ENCODE measurements around the gene TBX4.
A peak's percentile ranks its signal among the peaks of the same experiment; 100 is the strongest.

The TBX4 gene

GRCh38 chr17:61450641-61451537 is 1.3 kb upstream of the TBX4 start:
- Mint-ChIP-seq H3K36me3 (ENCODE audit: low read depth) (peaks cover 2% of the 10 kb centered on the region), H3K4me3 (no peak overlapping the region), H3K27me3 (ENCODE audit: low read depth) (peaks cover 59% of the 10 kb centered on the region), H3K4me1 (ENCODE audit: low read depth) (peaks cover 4% of the 10 kb centered on the region), H3K27ac (peak overlapping the region; percentile 49), H3K9me3 (no peaks in the 10 kb centered on the region)

GRCh38 chr17:61451538-61452300 is 503 bp upstream of the TBX4 start:
- Mint-ChIP-seq H3K36me3 (ENCODE audit: low read depth) (peaks cover 2% of the 10 kb centered on the region), H3K4me3 (no peak overlapping the region), H3K27me3 (ENCODE audit: low read depth) (peaks cover 57% of the 10 kb centered on the region), H3K27ac (no peak overlapping the region), H3K4me1 (ENCODE audit: low read depth) (peaks cover 4% of the 10 kb centered on the region), H3K9me3 (no peaks in the 10 kb centered on the region)

GRCh38 chr17:61453566-61454380 is 1.6 kb downstream of the TBX4 start:
- H3K4me3 Mint-ChIP-seq, result no peak overlapping the region
- H3K4me1 Mint-ChIP-seq (ENCODE audit: low read depth), result peaks cover 8% of the 10 kb centered on the region

GRCh38 chr17:61454381-61455323 is 2.4 kb downstream of the TBX4 start:
- Mint-ChIP-seq H3K4me1 (ENCODE audit: low read depth) (peaks cover 8% of the 10 kb centered on the region), H3K27ac (peak overlapping the region; percentile 26), H3K9me3 (no peaks in the 10 kb centered on the region), H3K27me3 (ENCODE audit: low read depth) (peaks cover 83% of the 10 kb centered on the region), H3K4me3 (no peak overlapping the region), H3K36me3 (ENCODE audit: low read depth) (peaks cover 4% of the 10 kb centered on the region)

More at GRCh38 chr17:61453566-61454380, 1.6 kb downstream of the TBX4 start:
- peaks cover 74% of the 10 kb centered on the region for H3K27me3 Mint-ChIP-seq (ENCODE audit: low read depth)
- H3K36me3 Mint-ChIP-seq (ENCODE audit: low read depth), result peaks cover 4% of the 10 kb centered on the region
- peak overlapping the region; percentile 32 for H3K27ac Mint-ChIP-seq
- no peaks in the 10 kb centered on the region for H3K9me3 Mint-ChIP-seq

- Mint-ChIP-seq H3K27me3 (ENCODE audit: low read depth) (peaks cover 84% of the 10 kb centered on the region), H3K36me3 (ENCODE audit: low read depth) (peaks cover 4% of the 10 kb centered on the region), H3K4me1 (ENCODE audit: low read depth) (peaks cover 8% of the 10 kb centered on the region), H3K9me3 (no peaks in the 10 kb centered on the region), H3K27ac (peak overlapping the region; percentile 26), H3K4me3 (no peak overlapping the region)
Observed at GRCh38 chr17:61455324-61456060, 3.3 kb downstream of the TBX4 start.

- Mint-ChIP-seq H3K4me1 (ENCODE audit: low read depth) (peaks cover 8% of the 10 kb centered on the region), H3K27ac (no peak overlapping the region), H3K36me3 (ENCODE audit: low read depth) (peaks cover 2% of the 10 kb centered on the region), H3K27me3 (ENCODE audit: low read depth) (peaks cover 84% of the 10 kb centered on the region), H3K4me3 (no peak overlapping the region), H3K9me3 (no peaks in the 10 kb centered on the region)
Observed at GRCh38 chr17:61456061-61456681, 3.9 kb downstream of the TBX4 start.

- Mint-ChIP-seq H3K4me3 (no peak overlapping the region), H3K36me3 (ENCODE audit: low read depth) (peaks cover 2% of the 10 kb centered on the region), H3K9me3 (no peaks in the 10 kb centered on the region), H3K27ac (no peak overlapping the region), H3K4me1 (ENCODE audit: low read depth) (peaks cover 8% of the 10 kb centered on the region), H3K27me3 (ENCODE audit: low read depth) (peaks cover 88% of the 10 kb centered on the region)
Observed at GRCh38 chr17:61456688-61457225, 4.5 kb downstream of the TBX4 start.

GRCh38 chr17:61457226-61457983 is 5.2 kb downstream of the TBX4 start:
- Mint-ChIP-seq H3K4me3 (peak overlapping the region; percentile 7), H3K27me3 (ENCODE audit: low read depth) (peaks cover 94% of the 10 kb centered on the region), H3K9me3 (no peaks in the 10 kb centered on the region), H3K4me1 (ENCODE audit: low read depth) (peaks cover 8% of the 10 kb centered on the region), H3K36me3 (ENCODE audit: low read depth) (peaks cover 2% of the 10 kb centered on the region), H3K27ac (peak overlapping the region; percentile 13)

- peaks cover 10% of the 10 kb centered on the region for H3K4me1 Mint-ChIP-seq (ENCODE audit: low read depth)
- H3K27me3 Mint-ChIP-seq (ENCODE audit: low read depth), result peaks cover 94% of the 10 kb centered on the region
- no peak overlapping the region for H3K4me3 Mint-ChIP-seq
- H3K27ac Mint-ChIP-seq, result peak overlapping the region; percentile 13
- H3K9me3 Mint-ChIP-seq, result no peaks in the 10 kb centered on the region
- H3K36me3 Mint-ChIP-seq (ENCODE audit: low read depth), result peaks cover 2% of the 10 kb centered on the region
Observed at GRCh38 chr17:61458000-61458399, 5.8 kb downstream of the TBX4 start.

- H3K4me3 Mint-ChIP-seq, result no peak overlapping the region
Observed at GRCh38 chr17:61458421-61459141, 6.4 kb downstream of the TBX4 start.

GRCh38 chr17:61459142-61459809 is 7.1 kb downstream of the TBX4 start:
- no peak overlapping the region for H3K4me3 Mint-ChIP-seq
- H3K27ac Mint-ChIP-seq, result no peak overlapping the region
- H3K36me3 Mint-ChIP-seq (ENCODE audit: low read depth), result peaks cover 2% of the 10 kb centered on the region
- H3K27me3 Mint-ChIP-seq (ENCODE audit: low read depth), result peaks cover 84% of the 10 kb centered on the region
- H3K4me1 Mint-ChIP-seq (ENCODE audit: low read depth), result peaks cover 7% of the 10 kb centered on the region
- no peaks in the 10 kb centered on the region for H3K9me3 Mint-ChIP-seq

More at GRCh38 chr17:61458421-61459141, 6.4 kb downstream of the TBX4 start:
- no peak overlapping the region for H3K27ac Mint-ChIP-seq
- H3K4me1 Mint-ChIP-seq (ENCODE audit: low read depth), result peaks cover 10% of the 10 kb centered on the region
- no peaks in the 10 kb centered on the region for H3K9me3 Mint-ChIP-seq
- peaks cover 2% of the 10 kb centered on the region for H3K36me3 Mint-ChIP-seq (ENCODE audit: low read depth)
- peaks cover 91% of the 10 kb centered on the region for H3K27me3 Mint-ChIP-seq (ENCODE audit: low read depth)

Data from T-helper 1 cell treated with Interleukin-12 subunit alpha and Interleukin-12 subunit beta and Interleukin-4 antibody, amounts not matched to agents 30 μg/mL and 1 μg/mL, for 36 hours (primary cell).